ENCODE measurements around the gene USE1.

DNA sequence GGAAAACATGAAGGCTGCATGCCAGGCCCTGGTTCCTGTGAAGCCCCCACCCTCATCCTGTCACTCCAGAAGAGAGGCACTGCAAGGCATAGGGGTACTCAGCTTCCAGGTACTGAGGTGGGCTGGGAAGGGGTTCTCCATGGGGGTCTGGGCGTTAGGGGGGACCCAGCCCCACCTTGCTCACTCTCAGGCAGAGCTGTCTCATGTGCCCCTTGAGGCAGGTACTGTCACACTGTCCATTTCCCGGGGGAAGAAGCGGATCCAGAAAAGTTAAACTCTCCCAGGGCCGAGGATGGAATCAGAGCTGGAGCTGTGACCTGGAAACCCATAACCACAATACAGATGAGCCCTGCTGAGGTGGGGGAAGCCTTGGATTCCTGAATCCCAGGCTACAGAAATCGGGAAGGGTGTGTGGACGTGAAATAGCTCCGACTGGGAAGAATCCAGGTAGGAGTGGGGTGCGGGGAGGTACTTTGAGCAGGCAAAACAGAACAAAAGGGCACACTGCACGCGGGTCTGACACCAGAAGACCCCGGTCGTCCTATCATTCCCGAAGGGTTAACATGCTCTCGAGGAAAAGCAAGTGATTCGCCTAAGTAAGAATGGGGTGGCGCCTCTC, 540 bp upstream of the USE1 start:
- TF ChIP-seq, protein P1, sequence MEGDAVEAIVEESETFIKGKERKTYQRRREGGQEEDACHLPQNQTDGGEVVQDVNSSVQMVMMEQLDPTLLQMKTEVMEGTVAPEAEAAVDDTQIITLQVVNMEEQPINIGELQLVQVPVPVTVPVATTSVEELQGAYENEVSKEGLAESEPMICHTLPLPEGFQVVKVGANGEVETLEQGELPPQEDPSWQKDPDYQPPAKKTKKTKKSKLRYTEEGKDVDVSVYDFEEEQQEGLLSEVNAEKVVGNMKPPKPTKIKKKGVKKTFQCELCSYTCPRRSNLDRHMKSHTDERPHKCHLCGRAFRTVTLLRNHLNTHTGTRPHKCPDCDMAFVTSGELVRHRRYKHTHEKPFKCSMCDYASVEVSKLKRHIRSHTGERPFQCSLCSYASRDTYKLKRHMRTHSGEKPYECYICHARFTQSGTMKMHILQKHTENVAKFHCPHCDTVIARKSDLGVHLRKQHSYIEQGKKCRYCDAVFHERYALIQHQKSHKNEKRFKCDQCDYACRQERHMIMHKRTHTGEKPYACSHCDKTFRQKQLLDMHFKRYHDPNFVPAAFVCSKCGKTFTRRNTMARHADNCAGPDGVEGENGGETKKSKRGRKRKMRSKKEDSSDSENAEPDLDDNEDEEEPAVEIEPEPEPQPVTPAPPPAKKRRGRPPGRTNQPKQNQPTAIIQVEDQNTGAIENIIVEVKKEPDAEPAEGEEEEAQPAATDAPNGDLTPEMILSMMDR (IDR thresholded peaks at IDR 0.05): no peak
- TF ChIP-seq POLR2A (IDR thresholded peaks at IDR 0.05; ENCODE audit: low read length) (no peak), RCOR1 (IDR thresholded peaks at IDR 0.05; ENCODE audit: low read depth, low read length) (no peak), RFX5 (IDR thresholded peaks at IDR 0.05) (no peak), CHD4 (IDR thresholded peaks at IDR 0.05; ENCODE audit: borderline replicate concordance) (no peak), EP300 (IDR thresholded peaks at IDR 0.05) (no peak), MAFK (IDR thresholded peaks at IDR 0.05; ENCODE audit: partially characterized antibody) (no peak), MYC (IDR thresholded peaks at IDR 0.05; ENCODE audit: borderline replicate concordance, low read length) (no peak), CBX8 (IDR thresholded peaks at IDR 0.05) (no peak), CHD2 (IDR thresholded peaks at IDR 0.05; ENCODE audit: low read length, partially characterized antibody) (no peak)
- TF ChIP-seq, protein P2, sequence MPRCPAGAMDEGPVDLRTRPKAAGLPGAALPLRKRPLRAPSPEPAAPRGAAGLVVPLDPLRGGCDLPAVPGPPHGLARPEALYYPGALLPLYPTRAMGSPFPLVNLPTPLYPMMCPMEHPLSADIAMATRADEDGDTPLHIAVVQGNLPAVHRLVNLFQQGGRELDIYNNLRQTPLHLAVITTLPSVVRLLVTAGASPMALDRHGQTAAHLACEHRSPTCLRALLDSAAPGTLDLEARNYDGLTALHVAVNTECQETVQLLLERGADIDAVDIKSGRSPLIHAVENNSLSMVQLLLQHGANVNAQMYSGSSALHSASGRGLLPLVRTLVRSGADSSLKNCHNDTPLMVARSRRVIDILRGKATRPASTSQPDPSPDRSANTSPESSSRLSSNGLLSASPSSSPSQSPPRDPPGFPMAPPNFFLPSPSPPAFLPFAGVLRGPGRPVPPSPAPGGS (IDR thresholded peaks at IDR 0.05): no peak
- TF ChIP-seq, protein P3, sequence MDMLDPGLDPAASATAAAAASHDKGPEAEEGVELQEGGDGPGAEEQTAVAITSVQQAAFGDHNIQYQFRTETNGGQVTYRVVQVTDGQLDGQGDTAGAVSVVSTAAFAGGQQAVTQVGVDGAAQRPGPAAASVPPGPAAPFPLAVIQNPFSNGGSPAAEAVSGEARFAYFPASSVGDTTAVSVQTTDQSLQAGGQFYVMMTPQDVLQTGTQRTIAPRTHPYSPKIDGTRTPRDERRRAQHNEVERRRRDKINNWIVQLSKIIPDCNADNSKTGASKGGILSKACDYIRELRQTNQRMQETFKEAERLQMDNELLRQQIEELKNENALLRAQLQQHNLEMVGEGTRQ (IDR thresholded peaks at IDR 0.05): no peak
- TF ChIP-seq, protein P4, sequence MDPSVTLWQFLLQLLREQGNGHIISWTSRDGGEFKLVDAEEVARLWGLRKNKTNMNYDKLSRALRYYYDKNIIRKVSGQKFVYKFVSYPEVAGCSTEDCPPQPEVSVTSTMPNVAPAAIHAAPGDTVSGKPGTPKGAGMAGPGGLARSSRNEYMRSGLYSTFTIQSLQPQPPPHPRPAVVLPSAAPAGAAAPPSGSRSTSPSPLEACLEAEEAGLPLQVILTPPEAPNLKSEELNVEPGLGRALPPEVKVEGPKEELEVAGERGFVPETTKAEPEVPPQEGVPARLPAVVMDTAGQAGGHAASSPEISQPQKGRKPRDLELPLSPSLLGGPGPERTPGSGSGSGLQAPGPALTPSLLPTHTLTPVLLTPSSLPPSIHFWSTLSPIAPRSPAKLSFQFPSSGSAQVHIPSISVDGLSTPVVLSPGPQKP (IDR thresholded peaks at IDR 0.05; ENCODE audit: low read depth, low read length): no peak
